Mucosa of rectum (tissue), 2 donors: ENCODE results near the gene CSNK1G1.

Experiments used
- H3K27ac ChIP-seq, 2 donors: one replicate each; pipeline ENCODE4 v1.7.0; 2013; ENCODE audit warnings: inconsistent platforms in 2 of 2, low read depth in 2 of 2, low read length in 2 of 2
- H3K27me3 ChIP-seq, 2 donors: one replicate each; pipeline ENCODE4 v1.7.0; 2013; ENCODE audit warnings: low read length in 2 of 2; ENCODE audit not compliant: control insufficient read depth in 2 of 2, insufficient read depth in 2 of 2
- H3K36me3 ChIP-seq, 2 donors: one replicate each; pipeline ENCODE4 v1.7.0; 2013; ENCODE audit warnings: low read length in 2 of 2; ENCODE audit not compliant: control insufficient read depth in 2 of 2, insufficient read depth in 2 of 2
- H3K4me1 ChIP-seq, 2 donors: one replicate each; pipeline ENCODE4 v1.7.0; 2013; ENCODE audit warnings: low read length in 2 of 2, mild to moderate bottlenecking in 1 of 2; ENCODE audit not compliant: control insufficient read depth in 2 of 2, insufficient read depth in 2 of 2
- H3K4me3 ChIP-seq, 2 donors: one replicate each; pipeline ENCODE4 v1.7.0; 2013; ENCODE audit warnings: low read length in 2 of 2
- H3K9ac ChIP-seq, 2 donors: one replicate each; pipeline ENCODE4 v1.7.0; 2013; ENCODE audit warnings: low read length in 2 of 2, low read depth in 1 of 2, mild to moderate bottlenecking in 1 of 2
- H3K9me3 ChIP-seq, 2 donors: one replicate each; pipeline ENCODE4 v1.7.0; 2013; ENCODE audit warnings: low read length in 2 of 2; ENCODE audit not compliant: control insufficient read depth in 2 of 2
- donor health status: healthy.
- donor health status: Normal muscosa, but diverticular disease.

The CSNK1G1 gene

DNA sequence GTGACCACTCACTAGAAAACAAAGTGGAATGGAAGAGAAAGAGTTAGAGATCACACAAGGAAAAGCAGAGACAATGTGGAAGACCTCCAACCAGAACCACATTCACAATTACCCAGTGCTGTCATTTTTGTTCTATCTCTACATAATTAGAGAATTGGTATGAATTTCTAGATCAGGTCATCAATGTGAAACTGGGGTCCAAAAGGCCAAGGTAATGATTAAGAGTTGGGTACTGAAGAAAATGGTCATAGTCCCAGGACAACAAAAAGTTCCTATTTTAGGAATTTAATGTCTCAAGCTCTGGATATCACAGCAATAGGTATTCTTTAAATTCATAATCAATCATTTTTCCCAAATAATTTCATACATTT is 108.5 kb downstream of the CSNK1G1 start:
- H3K9ac ChIP-seq = no peak overlapping the region
- no peaks in the 10 kb centered on the region for H3K27me3 ChIP-seq
- H3K4me3 ChIP-seq = no peak overlapping the region
- H3K4me1 ChIP-seq = peaks cover 7 to 17% of the 10 kb centered on the region in 2 donors
- H3K36me3 ChIP-seq = no peaks in the 10 kb centered on the region
- no peaks in the 10 kb centered on the region for H3K9me3 ChIP-seq
- H3K27ac ChIP-seq = no peak overlapping the region

DNA sequence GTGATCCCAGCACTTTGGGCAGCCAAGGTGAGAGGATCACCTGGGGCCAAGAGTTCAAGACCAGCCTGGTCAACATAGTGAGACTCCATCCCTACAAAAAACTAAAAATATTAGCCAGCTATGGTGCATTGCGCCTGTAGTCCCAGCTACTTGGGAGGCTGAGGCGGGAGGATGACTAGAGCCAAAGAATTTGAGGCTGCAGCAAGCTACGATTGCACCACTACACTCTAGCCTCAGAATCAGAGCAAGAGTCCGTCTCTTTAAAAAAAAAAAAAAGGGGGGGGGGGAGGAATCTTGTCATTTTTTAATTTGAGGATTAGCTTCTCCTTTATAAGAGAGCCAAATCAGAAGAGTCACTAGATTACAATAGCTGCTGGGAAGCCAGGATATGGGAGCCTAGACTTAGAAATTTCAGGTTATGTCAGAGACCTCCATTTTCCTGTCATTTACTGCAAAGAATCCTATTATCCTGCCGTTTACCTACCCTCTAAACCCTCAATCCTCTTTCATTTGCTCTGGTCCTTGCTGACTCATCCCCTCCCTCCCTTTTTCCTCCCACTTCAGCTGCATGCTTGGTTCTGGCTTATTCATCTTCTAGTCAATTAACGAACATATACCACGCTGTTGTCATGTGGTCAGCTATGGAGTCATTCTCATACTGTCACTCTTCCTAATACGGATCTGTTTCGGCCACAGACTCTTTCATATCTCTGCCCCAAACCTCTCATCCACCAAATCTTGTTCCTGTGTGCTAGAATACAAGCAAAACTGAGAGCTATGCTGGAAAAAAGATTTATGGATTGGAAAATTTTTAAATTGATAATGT is 109.4 kb downstream of the CSNK1G1 start:
- Histone ChIP-seq H3K4me1 (peaks cover 7 to 17% of the 10 kb centered on the region in 2 donors), H3K4me3 (no peak overlapping the region), H3K27me3 (no peaks in the 10 kb centered on the region), H3K36me3 (no peaks in the 10 kb centered on the region), H3K27ac (no peak overlapping the region), H3K9ac (no peak overlapping the region), H3K9me3 (no peaks in the 10 kb centered on the region)

DNA sequence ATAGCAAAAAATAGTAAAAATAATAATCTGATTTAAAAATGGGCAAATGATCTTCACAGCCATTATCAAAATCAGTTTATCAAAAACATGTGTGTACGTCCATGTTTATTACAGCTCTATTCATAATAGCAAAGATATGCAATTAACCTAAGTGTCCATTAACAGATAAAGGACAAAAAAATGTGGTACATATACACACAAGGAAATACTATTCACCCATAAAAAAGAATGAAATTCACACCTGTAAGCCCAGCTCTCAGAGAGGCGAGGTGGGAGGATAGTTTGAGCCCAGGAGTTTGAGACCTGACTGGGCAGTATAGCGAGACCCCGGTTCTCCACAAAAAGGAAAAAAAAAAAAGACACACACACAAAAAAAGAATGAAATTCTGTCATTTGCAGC is 110.6 kb downstream of the CSNK1G1 start:
- no peaks in the 10 kb centered on the region for H3K27me3 ChIP-seq
- peaks cover 3 to 17% of the 10 kb centered on the region in 2 donors for H3K4me1 ChIP-seq
- no peaks in the 10 kb centered on the region for H3K9me3 ChIP-seq
- no peak overlapping the region for H3K27ac ChIP-seq
- no peak overlapping the region for H3K4me3 ChIP-seq
- no peaks in the 10 kb centered on the region for H3K36me3 ChIP-seq
- no peak overlapping the region for H3K9ac ChIP-seq

DNA sequence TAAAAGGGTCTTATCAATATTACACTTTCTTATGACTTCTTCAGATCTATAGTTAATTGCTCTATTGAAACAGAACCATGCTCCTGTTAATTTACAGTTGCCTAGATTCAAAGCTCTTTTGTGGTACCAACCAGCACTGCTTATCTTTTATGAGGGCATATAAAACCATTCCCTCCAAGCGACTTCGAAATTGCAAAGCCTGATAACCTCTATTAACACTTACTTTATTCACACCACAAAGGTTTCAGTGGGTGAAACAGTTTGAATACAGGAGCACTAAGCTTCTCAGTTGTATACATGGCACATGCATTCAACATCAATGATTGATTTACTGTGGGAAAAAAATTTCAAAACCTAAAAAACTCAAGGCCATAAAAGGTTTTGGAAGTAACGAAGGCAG is 118.3 kb downstream of the CSNK1G1 start:
- no peaks in the 10 kb centered on the region for H3K9me3 ChIP-seq
- H3K9ac ChIP-seq = no peak overlapping the region
- no peak overlapping the region for H3K27ac ChIP-seq
- H3K36me3 ChIP-seq = no peaks in the 10 kb centered on the region
- H3K27me3 ChIP-seq = no peaks in the 10 kb centered on the region
- H3K4me1 ChIP-seq = peaks cover 0 to 12% of the 10 kb centered on the region in 2 donors
- H3K4me3 ChIP-seq = no peak overlapping the region

DNA sequence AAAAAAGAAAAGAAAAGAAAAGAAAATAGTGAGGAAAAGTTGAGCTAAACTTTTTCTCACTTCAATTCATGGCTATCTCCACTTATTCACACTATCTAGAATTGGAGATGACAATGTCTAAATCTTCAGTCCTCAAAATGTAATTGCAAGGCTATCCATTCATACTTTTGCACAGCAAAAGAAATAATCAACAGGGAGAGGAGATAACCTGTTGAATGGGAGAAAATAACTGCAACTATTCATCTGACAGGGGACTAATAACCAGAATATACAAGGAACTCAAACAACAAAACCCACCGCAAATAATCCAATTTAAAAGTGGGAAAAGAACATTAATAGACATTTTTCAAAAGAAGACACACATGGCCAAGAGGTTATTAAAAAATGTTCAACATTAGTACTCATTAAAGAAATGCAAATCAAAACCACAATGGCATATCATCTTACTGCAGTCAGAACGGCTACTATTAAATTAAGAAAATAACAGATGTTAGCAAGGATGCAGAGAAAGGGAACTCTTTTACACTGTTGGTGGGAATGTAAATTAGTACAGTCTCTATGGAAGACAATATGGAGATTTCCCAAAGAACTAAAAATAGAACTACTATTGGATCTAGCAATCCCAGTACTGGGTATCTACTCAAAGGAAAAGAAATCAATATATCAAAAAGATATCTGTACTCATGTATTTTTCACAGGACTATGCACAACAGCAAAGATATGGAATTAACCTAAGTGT is 119.6 kb downstream of the CSNK1G1 start:
- no peaks in the 10 kb centered on the region for H3K36me3 ChIP-seq
- H3K27me3 ChIP-seq = no peaks in the 10 kb centered on the region
- H3K4me3 ChIP-seq = no peak overlapping the region
- no peaks in the 10 kb centered on the region for H3K9me3 ChIP-seq
- no peak overlapping the region for H3K9ac ChIP-seq
- H3K4me1 ChIP-seq = peaks cover 3 to 12% of the 10 kb centered on the region in 2 donors
- no peak overlapping the region for H3K27ac ChIP-seq

DNA sequence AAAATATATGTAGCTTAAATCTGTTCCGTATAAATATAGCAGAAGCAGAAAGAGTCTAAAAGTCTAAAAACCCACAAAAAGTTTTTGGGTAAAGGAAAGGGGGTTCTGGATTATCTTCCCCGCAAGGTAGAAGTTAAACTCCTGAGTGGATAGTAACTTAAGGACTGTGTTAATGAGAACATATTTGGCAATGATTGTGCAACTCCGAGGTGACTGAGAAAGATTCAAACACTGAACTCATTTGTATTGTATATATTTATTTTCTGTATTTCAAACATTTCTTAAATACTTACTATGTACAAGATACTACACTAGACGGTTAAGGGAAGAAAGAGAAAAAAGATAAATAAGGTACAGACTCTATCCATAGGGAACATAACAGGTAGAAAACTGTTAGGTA is 120.4 kb downstream of the CSNK1G1 start:
- peaks cover 3 to 12% of the 10 kb centered on the region in 2 donors for H3K4me1 ChIP-seq
- H3K36me3 ChIP-seq = no peaks in the 10 kb centered on the region
- H3K9ac ChIP-seq = no peak overlapping the region
- H3K27ac ChIP-seq = no peak overlapping the region
- no peaks in the 10 kb centered on the region for H3K9me3 ChIP-seq
- no peaks in the 10 kb centered on the region for H3K27me3 ChIP-seq
- H3K4me3 ChIP-seq = no peak overlapping the region

DNA sequence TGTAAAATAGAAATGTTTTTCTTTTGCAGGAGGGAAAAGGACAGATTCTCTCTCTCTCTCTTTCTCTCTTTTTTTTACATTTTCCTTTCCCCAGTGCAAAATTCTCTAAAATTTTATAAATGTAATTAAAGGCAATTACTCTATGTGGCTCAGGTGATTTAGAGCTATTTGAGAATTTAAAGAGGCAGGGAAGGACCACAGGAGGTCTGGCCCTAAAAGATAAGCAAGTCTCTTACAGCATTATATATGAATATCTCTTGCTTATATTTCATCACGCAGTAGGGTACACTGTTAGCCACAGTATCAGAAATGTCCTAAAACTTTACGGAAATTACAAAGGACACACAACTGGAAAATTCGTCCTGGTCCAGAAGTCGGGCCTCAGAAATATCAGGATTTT is 122.7 kb downstream of the CSNK1G1 start:
- Histone ChIP-seq H3K4me1 (peaks cover 3 to 9% of the 10 kb centered on the region in 2 donors), H3K36me3 (no peaks in the 10 kb centered on the region), H3K27me3 (no peaks in the 10 kb centered on the region), H3K27ac (no peak overlapping the region), H3K4me3 (no peak overlapping the region), H3K9ac (no peak overlapping the region), H3K9me3 (no peaks in the 10 kb centered on the region)

DNA sequence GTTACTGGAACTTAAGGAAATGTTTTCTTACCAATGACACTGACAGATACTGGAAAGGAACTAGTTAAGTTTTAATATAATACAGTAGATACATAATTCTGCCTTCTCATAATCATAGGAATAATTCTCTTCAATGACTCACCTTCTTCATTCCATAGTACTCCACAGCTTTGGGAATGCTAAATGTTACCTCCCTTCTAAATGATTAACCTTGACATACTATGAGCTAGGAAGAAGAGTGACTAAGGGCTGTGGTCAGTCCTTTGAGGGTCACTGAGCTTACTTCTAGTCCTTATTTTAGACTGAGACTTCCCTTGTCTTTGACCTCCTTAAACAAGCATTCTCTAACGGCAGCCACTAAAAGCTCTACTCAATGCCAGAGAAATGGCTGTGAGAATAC is 123.6 kb downstream of the CSNK1G1 start:
- no peak overlapping the region for H3K27ac ChIP-seq

DNA sequence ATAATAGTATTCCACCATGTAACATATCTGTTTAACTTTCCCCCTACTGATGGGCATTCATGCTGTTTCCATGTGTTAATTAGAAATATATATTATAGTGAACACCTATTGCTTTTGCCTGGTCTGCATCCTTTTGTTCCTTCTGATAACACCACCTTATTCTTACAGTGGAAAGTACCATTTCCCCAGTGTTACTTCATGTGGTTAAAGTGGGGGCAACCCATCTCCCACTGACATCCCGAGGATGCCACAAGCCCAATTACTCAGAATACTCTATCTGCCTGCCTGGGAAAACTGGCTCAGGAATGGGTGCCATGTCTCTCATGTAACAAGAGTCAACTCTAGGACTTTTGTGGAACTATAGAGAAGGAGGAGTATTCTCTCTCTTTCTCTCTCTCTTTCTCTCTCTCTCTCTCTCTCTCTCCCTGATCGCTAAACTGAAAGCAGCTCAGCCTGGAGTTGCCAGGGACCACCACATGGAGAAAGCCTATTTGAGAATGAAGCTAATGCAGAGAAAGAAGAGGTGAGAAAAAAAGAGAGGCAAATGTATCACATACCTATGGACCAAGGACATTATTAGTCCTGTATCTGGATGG is 126.7 kb downstream of the CSNK1G1 start:
- H3K4me3 ChIP-seq = no peak overlapping the region
- H3K36me3 ChIP-seq = no peaks in the 10 kb centered on the region
- H3K9me3 ChIP-seq = peaks cover 0 to 2% of the 10 kb centered on the region in 2 donors
- peaks cover 0 to 3% of the 10 kb centered on the region in 2 donors for H3K4me1 ChIP-seq
- H3K9ac ChIP-seq = no peak overlapping the region
- no peak overlapping the region for H3K27ac ChIP-seq
- H3K27me3 ChIP-seq = no peaks in the 10 kb centered on the region

More for the DNA sequence above, 123.6 kb downstream of the CSNK1G1 start:
- no peaks in the 10 kb centered on the region for H3K9me3 ChIP-seq
- H3K36me3 ChIP-seq = no peaks in the 10 kb centered on the region
- H3K4me1 ChIP-seq = peaks cover 3% of the 10 kb centered on the region in 2 donors
- no peak overlapping the region for H3K9ac ChIP-seq
- H3K4me3 ChIP-seq = no peak overlapping the region
- no peaks in the 10 kb centered on the region for H3K27me3 ChIP-seq

DNA sequence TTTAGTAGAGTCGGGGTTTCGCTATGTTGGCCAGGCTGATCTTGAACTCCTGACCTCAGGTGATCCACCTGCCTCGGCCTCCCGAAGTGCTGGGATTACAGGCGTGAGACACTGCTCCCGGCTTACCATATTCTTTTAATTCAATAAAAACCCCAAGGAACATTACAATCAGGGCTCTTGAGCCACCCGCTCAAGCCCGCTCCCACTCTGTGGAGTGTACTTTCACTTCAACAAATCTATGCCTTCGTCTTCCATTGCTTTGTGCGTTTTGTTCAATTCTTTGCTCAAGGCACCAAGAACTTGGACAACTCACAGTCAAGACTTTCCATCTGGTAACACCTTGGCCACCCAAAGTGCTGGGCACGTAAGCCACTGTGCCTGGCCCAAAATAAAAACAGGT is 130.2 kb downstream of the CSNK1G1 start:
- Histone ChIP-seq H3K36me3 (no peaks in the 10 kb centered on the region), H3K27me3 (no peaks in the 10 kb centered on the region), H3K9me3 (peaks cover 0 to 2% of the 10 kb centered on the region in 2 donors), H3K4me3 (no peak overlapping the region), H3K9ac (no peak overlapping the region), H3K4me1 (no peaks in the 10 kb centered on the region), H3K27ac (no peak overlapping the region)
